CD4-positive, alpha-beta T cell treated with Interleukin-15 for 1 hour (primary cell): ENCODE data around the gene BNIP3.
"Not testable (repeated sequence)": the region's sequence is repeated elsewhere in the genome, so short reads cannot be mapped to it uniquely, and the experiment has no call there.

Experiments used
- DNase-seq: peaks from one replicate; pipeline ENCODE4 v3.0.0-alpha.2; 2020

Gene BNIP3

DNA sequence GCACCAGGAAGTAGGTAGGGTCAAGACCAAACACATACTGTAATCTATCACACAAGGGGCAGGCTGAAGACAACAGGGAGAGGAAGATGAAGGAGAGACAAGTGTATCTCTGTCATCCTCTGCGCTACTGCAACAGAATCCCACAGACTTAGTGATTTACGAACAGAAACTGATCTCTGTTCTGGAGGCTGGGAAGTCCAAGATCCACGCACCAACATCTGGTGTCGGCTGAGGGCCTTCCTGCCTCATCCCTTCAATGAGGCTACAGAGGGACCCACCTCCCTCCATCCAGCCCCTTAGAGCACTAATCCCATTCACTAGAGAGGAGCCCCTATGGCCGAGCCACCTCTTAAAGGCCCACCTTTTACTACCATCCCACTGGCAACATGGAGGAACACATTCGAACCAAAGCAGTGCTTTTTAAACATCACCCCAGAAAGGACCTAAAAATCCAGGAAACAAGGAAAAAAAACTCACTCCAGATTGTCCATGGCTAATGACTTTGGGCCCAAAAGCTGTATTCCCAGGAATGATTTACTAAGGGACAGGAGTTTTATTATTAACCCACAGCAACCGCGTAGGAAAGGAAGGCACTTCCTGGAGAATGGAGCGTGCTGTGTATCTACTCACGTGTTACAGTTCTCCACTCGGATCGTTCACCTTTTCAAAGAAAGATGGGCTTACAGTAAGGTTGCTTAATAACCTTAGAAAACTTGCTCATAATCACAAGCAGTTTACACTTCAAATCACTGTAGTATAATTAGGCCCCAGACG lies 4.2 kb downstream of the BNIP3 start:
- no peak for DNase-seq

DNA sequence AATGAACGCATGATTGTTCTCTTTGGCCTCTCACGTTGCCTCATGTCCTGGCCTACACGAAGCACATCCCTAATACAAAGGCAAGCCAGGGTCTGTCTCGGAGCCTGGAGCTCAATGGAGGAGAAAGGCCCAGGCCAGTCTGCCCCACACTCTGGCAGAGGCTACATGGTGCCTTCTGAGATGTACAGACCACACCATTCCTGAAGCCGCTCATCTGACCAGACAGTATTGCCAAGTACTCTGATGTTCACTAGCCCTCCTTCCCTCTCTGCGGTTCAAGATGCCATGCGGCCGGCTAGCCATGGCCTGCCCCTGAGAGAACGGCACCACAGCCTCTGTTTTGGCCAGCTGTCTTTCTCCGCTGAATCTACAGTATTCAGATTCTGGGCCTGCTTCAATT lies 5.9 kb downstream of the BNIP3 start:
- no peak for DNase-seq

DNA sequence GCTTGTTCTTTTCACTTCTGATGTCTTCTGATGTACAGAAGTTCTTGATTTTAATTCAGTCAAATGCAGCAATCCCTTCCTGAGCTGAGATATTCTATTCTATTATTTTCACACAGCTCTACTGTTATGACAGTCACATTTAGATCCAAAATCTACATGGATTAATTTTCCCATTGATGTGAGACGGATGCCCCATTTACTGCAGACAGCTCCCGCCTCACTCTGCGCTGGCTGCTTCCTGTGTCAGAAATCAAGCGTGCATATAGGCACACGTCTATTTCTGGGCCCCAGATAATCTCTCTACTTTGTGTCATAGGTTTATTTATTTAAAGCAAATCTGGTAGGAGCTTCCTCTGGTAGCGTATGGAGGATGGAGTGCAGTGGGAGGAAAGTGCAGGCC lies 6.7 kb downstream of the BNIP3 start:
- no peak for DNase-seq

DNA sequence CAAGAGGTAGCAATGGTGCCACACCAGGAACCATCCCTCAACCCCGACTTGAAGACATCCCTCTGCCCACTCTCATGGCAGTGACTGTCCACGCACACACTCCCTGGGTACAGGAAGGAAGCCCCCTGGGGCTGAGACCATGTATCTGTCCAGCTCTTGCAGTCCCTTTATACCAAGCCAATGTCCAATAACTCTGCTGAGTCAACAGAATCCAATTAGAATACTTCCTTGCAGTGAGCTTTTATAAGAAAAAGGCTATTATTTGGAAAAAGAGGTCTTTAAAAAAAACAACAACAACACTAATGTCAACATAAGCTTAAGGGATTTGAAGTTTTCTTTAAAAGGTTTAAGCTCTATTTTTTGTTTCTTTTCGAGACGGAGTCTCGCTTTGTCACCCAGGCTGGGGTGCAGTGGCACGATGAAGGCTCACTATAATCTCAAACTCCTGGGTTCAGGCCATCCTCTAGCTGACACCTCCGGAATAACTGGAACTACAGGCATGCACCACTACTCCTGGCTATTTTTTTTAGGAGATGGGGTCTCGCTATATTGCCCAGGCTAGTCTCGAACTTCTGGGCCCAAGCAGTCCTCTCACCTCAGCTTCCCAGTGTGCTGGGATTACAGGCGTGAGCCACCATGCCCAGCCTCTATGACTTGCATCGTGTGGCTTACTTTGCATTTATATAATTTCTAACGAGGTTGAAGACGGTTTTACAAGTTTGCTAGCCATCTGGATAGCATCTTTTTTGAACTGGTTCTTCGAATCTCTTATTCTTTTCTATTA lies 7.5 kb downstream of the BNIP3 start:
- DNase-seq: no peak

DNA sequence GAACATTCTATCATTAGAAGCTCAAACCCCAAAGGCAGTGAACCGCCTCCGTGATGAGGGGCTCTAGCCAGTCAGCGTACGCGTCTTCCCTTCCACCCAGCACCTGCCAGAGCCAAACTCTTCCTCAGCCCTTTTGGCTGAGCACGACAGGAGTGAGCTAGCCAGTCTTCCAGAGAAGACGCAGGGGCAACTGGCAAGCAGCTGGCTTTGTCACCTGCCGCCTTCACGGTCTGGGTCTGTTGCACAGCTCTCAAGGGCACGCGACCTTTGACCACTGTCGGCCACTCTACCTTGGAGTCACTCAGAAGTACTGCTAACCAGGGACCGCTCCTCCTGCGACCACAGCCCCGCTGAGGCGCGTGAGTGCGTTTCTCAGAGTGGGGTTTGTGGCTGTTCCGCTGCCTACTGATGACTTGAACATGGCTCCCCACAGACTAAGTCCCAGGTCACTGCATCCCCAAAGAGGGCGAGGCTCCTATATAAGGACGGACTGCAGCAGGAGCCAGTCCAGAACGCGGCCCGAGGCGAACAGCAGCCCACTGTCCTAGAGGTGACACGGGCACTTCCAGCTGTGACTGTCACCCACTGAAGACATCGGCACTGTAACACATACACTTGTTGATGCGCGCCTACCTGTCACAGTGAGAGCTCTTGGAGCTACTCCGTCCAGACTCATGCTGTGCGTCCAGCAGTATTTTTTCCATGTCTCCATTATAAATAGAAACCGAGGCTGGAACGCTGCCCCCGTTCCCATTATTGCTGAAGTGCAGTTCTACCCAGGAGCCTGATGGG lies 8.4 kb downstream of the BNIP3 start:
- DNase-seq: no peak

DNA sequence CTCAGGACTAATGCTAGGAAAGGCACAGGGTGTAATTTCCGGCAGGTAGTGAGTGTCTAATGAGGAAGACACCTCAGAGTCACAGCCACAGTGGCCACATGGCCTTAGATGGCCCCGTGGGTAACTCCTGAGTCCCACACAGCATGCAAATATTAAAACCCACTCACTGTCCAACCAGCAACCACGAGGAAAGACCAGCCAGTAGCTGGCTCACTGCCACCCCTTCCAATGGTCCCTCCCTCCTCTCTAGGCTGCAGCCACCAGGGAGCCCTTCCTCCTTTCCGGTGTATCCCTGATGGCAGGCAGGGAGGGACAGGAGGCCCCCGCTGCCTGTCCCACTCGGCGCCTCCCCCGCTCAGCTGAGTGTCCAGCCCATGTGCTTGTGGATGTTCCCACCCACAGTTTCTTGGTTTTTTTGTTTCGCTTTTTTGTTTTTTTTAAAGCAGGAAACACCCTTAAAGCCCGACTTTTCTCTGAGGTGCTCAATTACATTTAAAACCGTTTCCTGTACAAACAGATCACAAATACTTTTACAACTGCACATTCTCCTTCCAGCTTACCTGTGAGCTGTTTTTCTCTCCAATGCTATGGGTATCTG lies 9.2 kb downstream of the BNIP3 start:
- no peak for DNase-seq

DNA sequence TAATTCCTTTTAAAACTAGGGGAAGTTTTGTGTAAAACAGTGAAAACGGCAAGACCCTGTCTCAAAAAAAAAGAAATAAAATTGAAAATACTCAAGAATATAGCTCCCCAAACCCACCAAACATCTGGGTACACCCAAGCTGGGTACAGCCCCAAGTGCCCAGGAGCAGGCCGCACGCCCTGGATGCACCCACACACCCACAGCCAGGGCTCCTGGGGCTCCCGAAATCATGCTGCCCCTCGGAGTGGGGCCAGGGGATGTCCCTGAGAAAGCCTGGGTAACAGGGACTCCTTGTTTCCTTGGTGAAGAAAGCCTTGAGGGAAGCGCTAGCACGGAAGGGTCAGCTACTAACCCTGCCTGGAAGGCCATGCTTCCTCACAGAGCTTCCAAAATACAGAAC lies 10.1 kb downstream of the BNIP3 start:
- DNase-seq: no peak

DNA sequence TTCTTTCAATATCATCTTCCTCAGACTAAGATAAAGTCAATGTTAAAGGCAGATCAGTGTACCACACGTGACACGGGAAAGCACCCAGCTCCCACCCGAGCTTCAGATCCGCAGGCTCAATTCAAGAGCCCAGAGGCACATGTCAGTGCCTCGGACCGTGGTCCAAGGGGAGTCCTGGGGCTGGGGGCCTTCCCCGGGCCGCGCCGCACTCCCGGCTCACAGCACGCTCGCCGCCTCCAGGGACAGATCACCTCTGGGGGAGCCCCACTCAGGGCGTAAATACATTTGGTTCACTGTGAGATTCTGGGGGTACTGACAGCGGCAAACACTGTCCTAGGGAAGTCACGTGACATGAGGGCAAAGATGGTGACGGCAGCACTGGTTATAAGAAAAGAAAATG lies 10.8 kb downstream of the BNIP3 start:
- no peak for DNase-seq

DNA sequence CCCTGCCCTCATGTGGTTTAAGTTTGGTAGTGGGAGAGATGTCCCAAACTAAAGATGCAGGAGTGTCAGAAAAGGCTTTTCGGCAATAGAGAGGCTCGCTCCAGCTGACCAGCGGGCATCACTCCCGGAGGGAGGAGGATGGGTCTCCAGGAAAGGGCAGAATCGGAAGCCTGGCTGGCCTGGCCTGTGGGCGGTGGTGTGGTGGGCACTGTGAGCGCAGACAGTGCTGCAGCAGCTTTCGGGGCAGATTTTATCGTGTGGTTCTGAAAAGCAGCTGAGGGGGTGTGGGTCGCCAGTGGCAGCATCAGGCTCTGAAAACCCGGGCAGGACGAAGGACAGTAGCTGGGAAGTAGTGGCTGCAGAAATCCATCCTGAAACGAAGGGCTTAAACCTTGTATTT lies 12.8 kb downstream of the BNIP3 start:
- DNase-seq: no peak

DNA sequence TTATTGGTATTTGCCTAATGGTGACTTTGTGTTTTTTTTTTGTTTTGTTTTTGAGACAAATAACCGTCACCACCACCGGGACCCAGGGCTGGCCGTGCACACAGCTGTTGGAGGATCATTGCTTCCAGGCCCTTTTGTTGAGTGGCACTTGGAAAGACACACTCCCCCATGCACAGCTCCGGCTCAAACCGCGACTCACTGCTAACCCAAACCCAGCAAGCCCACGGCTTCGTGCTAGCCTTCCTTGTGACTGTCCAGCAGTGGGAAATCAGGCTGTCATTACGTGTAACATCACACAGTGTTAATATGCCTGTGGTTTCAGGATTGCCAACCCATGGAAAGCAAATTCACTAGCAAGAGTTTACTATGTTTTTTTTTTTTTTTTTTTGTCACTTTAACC lies 17.4 kb downstream of the BNIP3 start:
- DNase-seq: no peak

DNA sequence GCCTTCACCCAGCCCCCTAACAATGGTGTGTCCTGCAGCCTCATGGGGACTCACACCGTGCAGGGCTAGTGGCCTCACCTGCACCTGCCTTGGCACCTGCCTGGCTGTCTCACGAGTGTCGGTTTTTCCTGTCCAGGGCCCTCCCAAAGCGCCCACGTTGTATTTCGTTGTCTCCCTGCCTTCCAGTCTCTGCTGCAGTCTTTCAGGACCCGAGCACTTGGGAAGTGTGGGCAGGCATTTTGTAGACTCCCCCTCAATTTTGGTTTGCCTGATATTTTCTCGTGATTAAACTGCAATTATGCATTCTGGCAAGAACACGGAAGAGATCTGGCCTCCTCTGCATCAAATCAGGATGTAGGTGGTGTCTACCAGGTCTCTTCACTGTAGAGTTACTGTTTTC lies 17.9 kb downstream of the BNIP3 start:
- DNase-seq: no peak

DNA sequence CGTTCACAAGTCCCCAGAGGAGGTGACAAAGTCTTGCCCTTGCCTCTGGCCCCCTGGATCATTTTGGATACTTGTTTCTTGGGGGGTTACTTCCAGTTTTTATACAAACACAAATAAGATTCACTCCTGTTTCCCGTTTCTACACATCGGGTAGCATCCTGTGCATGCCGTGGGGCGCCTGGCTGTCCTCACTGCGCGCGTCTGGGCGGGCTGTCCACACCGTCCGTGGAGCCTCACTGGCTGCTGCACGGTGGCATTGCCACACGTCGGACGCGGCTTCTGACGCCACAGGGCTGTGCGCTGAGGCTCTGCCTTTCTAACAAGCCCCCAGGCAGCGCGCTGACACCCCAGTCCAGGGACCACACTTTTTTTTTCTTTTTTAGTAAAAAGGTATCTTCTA lies 18.4 kb downstream of the BNIP3 start:
- DNase-seq: no peak

DNA sequence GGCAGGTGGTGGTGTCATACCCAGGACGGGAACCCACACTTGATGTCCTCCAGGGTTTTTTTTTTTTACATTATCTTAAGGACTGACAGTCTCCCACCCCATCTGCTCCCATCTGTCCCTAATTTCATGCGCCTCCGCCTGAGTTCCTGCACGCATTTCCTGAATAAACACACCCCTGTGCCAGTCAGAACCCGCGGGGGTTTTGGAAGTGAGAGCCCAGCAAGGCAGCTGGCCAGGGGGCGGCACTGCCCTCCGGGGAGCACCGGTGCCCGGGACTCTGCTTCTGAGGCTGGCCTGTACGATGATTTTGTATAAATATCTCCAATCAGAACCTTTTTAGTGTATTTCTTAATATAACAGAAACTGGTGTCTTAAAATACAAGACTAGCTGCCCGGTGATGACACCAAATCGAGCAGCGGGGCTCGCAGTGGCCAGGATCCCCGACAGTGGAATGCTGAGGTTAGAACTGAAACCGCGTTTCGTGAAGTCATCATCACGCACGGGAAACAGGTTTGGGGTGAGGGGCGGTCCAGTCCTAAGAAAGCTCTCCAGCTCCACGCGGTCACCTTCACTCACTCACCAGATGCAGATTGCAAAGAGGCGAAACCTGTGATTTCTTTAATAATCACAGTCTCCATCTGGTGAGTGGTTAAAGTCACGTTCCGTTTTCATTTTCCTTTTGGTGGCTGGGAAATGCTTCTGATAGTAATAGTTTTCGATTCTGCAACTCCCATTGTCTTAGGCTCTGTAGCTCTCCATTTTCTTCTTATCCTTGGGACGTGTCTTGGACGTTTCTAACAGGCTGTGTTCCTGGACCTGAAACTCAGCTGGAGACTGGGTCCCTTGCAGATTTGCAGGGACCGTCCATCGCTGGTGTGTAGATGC lies 19.7 kb downstream of the BNIP3 start:
- DNase-seq: no peak

DNA sequence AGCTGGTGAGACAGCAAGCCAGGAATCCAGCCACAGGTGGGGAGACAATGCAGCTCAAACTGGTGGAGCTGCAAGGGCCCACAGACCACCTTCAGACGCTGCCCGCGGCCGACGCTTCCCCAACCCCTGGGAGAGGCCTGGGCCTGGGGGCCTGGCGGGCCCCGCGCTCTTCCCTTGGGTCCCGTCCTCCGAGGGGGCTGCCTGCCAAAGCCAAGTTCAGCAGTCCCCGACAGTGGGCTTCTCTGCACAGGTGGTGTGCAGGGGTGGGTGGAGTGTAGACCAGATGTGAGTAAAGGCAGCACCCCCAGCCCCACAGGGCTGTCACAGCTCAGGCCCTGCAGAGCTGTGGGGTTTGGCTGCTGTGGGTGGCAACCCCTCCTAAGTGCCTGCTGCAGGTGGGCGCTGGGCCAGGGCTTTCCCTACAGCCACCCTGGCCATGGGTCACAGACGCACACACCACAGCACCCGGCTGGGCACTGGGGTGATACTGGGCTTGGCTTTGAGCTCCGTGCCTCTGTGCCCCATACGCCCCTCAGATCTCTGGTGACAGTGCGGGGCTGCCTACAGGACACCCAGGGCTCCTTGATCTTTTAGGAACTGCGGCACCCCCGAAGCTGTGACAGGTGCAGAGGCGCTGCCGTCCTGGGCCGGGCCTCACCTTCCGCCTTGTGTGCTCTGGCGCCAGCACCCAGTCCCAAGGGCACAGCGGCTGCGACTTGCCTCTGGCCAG lies 20.5 kb downstream of the BNIP3 start:
- DNase-seq: no peak

DNA sequence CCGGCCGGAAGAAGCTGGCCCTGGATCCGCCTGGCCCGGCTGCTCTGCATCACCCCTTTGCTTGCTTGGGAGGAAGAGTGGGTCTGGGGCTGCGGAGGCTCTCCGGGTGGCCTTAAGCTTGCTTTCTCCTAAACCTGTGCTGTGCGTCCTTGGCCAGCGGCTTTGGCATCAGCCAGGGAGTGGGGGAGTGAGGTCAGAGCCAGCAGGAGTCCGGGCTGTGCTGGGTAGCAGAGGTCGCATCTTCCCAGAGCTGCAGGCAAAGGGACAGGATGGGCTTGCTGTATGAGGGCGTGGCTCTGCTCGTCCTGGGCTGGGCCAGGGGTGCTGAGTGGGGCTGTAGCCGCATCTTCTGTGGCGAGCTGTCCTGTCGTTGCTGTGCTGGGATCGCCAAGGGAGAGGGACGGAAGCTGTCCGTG lies 21.1 kb downstream of the BNIP3 start:
- DNase-seq: no peak

DNA sequence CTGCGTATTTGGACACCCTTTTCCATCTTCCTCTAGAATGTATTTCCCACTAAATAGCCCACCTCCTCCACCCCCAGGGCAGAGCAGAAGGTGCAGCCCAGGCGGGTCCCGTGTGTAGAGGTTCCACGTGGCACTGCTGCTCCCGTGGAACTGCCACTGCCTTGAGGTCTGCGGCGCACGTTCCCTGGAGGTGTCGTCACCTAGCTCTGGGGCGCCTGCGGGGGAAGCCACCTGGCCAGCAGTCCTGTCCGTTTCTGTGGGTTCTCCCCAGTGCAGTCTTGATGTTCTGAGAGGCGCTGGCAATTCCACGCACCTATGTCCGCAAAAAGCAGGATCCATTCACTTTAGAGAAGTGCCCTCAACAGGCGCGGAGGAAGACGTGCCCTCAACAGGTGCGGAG lies 21.9 kb downstream of the BNIP3 start:
- no peak for DNase-seq

DNA sequence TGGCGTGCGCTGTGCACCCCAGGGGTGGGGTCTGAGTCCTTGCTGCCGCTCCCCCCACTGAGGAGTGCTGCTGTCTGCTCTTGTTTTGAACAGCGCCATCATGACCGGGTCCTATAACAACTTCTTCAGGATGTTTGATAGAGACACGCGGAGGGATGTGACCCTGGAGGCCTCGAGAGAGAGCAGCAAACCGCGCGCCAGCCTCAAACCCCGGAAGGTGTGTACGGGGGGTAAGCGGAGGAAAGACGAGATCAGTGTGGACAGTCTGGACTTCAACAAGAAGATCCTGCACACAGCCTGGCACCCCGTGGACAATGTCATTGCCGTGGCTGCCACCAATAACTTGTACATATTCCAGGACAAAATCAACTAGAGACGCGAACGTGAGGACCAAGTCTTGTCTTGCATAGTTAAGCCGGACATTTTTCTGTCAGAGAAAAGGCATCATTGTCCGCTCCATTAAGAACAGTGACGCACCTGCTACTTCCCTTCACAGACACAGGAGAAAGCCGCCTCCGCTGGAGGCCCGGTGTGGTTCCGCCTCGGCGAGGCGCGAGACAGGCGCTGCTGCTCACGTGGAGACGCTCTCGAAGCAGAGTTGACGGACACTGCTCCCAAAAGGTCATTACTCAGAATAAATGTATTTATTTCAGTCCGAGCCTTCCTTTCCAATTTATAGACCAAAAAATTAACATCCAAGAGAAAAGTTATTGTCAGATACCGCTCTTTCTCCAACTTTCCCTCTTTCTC lies 26.0 kb downstream of the BNIP3 start:
- DNase-seq: no peak

DNA sequence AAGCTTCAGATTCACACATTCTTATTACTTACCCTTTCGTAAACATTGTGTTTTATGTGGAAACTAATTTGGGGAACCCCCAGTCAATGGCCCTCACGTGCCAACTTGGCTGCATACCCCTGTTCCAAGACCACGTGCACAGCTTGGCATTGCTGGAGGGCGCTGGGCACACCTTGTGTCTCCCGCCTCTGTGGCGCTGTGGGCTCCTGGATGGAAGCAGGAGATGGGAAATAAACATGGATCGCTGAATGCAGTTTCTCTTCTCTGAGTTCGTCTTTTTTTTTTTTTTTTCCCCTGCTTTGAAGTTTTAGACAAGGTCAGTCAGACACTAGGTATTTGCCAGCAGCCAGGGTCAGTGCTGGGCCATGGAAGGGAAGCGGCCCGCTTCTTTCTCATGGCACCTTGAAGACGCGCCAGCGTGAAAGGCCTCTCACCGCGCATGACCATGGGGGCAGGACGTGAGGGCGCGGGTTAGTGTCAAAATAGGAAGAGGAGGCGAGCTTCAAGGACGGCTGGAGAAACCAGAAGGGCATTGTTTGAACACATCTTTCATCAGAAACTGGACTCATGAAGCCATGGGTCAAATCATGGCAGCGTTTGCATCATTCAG lies 27.3 kb downstream of the BNIP3 start:
- no peak for DNase-seq

DNA sequence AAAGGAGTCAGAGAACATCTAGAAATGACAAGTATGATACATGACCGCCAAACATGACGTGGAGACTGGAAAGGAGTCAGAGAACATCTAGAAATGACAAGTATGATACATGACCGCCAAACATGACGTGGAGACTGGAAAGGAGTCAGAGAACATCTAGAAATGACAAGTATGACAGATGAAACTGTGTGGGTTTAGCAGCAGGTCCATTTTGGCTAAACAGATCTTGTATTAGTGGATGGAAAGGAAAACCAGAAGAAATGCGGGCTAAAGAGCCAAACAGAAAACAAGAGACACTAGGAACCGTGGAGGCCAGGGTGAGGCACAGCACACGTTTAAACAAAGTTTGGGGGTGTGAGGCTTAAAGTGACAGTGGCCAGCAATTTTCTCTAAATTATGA lies 31.8 kb downstream of the BNIP3 start:
- DNase-seq: not testable (repeated sequence)
